Measurements from ENCODE around the gene EPS8L2. TPM values are rescaled to one million over a fixed set of nuclear protein-coding genes. Genes with fewer than 3 reads are reported as not detected.

EPS8L2 gene
- total RNA-seq, 1 donor from 2014 or later = 129 TPM

DNA sequence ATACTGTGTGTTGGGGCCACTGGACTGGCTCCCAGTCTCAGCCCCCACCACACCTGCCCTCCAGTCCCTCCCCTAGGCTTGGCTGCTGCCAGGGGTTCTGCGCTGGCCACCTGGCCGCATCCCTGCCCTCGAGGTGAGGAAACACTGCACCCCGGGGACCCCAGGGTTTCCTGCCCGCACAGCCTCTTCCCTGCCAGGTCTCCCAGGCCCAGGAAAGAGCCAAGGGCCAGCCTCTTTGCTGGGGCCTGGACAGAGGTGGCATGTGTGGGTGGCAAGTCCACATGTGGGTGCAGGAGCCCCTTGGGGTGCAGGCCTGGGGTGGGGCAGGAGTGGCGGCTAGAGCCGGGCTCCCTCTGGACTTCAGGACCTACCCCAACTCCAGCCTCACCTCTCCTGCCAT is 2.5 kb downstream of the EPS8L2 start:
- H3K36me3 ChIP-seq (ENCODE audit: insufficient read depth, low read length) = no peaks in the 10 kb centered on the region
- Mint-ChIP-seq H3K9me3 (ENCODE audit: unreplicated experiment) (peaks cover 1% of the 10 kb centered on the region), H3K4me1 (ENCODE audit: low read depth, unreplicated experiment) (peaks cover 3% of the 10 kb centered on the region), H3K27me3 (ENCODE audit: low read depth, unreplicated experiment) (no peaks in the 10 kb centered on the region), H3K36me3 (ENCODE audit: low read depth, unreplicated experiment) (no peaks in the 10 kb centered on the region), H3K27ac (ENCODE audit: unreplicated experiment) (no peak overlapping the region), H3K4me3 (ENCODE audit: unreplicated experiment) (no peak overlapping the region)
- H3K4me2 ChIP-seq (ENCODE audit: low read length) = no peak overlapping the region
- H3K4me3 ChIP-seq (ENCODE audit: insufficient read depth, low read depth, low read length) = no peak overlapping the region
- peaks cover 14% of the 10 kb centered on the region for H3K79me2 ChIP-seq (ENCODE audit: insufficient read depth, low read length)
- H3K9ac ChIP-seq (ENCODE audit: low read length) = no peak overlapping the region
- peaks cover 6% of the 10 kb centered on the region for H4K20me1 ChIP-seq (ENCODE audit: insufficient read depth, low read length)
- no peak overlapping the region for H3K27ac ChIP-seq (ENCODE audit: low read depth, low read length)
- H3K4me1 ChIP-seq (ENCODE audit: insufficient read depth, low read length) = peaks cover 24% of the 10 kb centered on the region
- no peak for FAIRE-seq
- H2AFZ ChIP-seq (ENCODE audit: low read depth, low read length) = no peak overlapping the region
- no peaks in the 10 kb centered on the region for H3K9me3 ChIP-seq (ENCODE audit: insufficient read depth, low read depth, low read length)
- no peak for TF ChIP-seq EZH2 (IDR thresholded peaks at IDR 0.05; ENCODE audit: insufficient read depth, low read length)
- TF ChIP-seq, protein P1, sequence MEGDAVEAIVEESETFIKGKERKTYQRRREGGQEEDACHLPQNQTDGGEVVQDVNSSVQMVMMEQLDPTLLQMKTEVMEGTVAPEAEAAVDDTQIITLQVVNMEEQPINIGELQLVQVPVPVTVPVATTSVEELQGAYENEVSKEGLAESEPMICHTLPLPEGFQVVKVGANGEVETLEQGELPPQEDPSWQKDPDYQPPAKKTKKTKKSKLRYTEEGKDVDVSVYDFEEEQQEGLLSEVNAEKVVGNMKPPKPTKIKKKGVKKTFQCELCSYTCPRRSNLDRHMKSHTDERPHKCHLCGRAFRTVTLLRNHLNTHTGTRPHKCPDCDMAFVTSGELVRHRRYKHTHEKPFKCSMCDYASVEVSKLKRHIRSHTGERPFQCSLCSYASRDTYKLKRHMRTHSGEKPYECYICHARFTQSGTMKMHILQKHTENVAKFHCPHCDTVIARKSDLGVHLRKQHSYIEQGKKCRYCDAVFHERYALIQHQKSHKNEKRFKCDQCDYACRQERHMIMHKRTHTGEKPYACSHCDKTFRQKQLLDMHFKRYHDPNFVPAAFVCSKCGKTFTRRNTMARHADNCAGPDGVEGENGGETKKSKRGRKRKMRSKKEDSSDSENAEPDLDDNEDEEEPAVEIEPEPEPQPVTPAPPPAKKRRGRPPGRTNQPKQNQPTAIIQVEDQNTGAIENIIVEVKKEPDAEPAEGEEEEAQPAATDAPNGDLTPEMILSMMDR (IDR thresholded peaks at IDR 0.05; ENCODE audit: insufficient read depth, low read depth, low read length) = no peak
- DNase-seq (ENCODE audit: low read depth) = no peak
- H3K27me3 ChIP-seq (ENCODE audit: insufficient read depth, low read length) = no peaks in the 10 kb centered on the region

DNA sequence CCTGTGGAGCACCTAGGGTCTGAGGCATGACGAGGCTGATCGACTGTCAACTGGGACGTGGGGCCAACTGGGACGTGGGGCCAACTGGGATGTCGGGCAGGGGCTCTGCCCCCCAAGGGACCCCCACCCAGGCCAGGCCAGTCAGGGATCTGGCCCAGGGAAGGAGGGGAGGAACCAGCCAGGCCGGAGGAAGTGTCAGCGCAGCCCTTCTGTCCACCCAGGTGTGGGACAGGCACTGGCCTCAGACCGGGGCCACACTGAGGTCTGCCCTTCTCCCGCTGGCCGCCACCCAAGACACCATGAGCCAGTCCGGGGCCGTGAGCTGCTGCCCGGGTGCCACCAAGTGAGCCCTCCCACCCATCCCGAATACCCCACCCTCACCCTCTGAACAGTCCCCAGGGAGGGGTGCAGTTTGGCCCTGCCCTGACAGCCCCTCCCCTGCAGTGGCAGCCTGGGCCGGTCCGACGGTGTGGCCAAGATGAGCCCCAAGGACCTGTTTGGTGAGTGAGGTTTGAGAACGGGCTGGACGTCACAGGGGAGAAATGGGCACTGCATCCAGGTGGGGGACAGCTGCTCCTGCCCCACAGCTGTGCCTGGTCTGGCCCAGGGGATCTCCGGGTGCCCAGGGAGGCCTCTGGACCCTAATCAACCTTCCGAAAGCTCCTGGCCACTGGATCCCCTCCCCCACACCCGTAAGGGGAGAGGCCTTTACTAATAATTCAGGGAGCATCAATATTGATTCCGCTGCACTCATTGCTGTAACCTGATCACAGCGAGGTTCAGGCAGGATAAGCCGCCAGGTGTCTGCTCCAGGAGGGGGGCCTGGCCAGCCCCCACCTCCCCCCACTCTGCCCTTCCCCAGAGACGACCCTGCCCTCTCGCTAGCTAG is 3.3 kb downstream of the EPS8L2 start:
- peaks cover 2% of the 10 kb centered on the region for H3K36me3 Mint-ChIP-seq (ENCODE audit: low read depth, unreplicated experiment)
- Histone ChIP-seq H3K79me2 (ENCODE audit: insufficient read depth, low read length) (peaks cover 14% of the 10 kb centered on the region), H2AFZ (ENCODE audit: low read depth, low read length) (no peak overlapping the region), H3K9me3 (ENCODE audit: insufficient read depth, low read depth, low read length) (no peaks in the 10 kb centered on the region), H3K9ac (ENCODE audit: low read length) (no peak overlapping the region), H3K27ac (ENCODE audit: low read depth, low read length) (no peak overlapping the region), H4K20me1 (ENCODE audit: insufficient read depth, low read length) (peaks cover 3% of the 10 kb centered on the region), H3K4me3 (ENCODE audit: insufficient read depth, low read depth, low read length) (no peak overlapping the region), H3K4me1 (ENCODE audit: insufficient read depth, low read length) (peaks cover 24% of the 10 kb centered on the region), H3K36me3 (ENCODE audit: insufficient read depth, low read length) (no peaks in the 10 kb centered on the region), H3K4me2 (ENCODE audit: low read length) (no peak overlapping the region), H3K27me3 (ENCODE audit: insufficient read depth, low read length) (no peaks in the 10 kb centered on the region)
- peaks cover 1% of the 10 kb centered on the region for H3K9me3 Mint-ChIP-seq (ENCODE audit: unreplicated experiment)
- no peak overlapping the region for H3K27ac Mint-ChIP-seq (ENCODE audit: unreplicated experiment)
- DNase-seq (ENCODE audit: low read depth) = no peak
- H3K4me3 Mint-ChIP-seq (ENCODE audit: unreplicated experiment) = no peak overlapping the region
- no peak for FAIRE-seq
- peaks cover 3% of the 10 kb centered on the region for H3K4me1 Mint-ChIP-seq (ENCODE audit: low read depth, unreplicated experiment)
- TF ChIP-seq, protein P1 (IDR thresholded peaks at IDR 0.05; ENCODE audit: insufficient read depth, low read depth, low read length) = no peak
- no peaks in the 10 kb centered on the region for H3K27me3 Mint-ChIP-seq (ENCODE audit: low read depth, unreplicated experiment)

DNA sequence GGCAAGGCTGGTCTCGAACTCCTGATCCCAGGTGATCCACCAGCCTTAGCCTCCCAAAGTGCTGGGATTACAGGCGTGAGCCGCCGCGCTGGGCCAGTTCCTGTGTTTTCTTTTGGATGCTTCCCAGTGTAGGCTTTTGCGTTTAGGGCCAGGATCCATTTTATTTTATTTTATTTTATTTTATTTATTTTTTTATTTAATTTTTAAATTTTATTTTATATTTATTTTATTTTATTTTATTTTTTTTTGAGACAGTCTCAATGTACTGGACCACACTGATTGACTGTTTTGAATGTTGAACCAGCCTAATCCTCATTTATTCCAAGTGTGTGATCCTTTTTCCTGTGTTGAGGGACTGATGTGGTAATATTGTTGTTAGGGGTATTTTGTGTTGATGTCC is 8.4 kb downstream of the EPS8L2 start:
- Mint-ChIP-seq H3K9me3 (ENCODE audit: unreplicated experiment) (peaks cover 1% of the 10 kb centered on the region), H3K27me3 (ENCODE audit: low read depth, unreplicated experiment) (peaks cover 3% of the 10 kb centered on the region), H3K4me3 (ENCODE audit: unreplicated experiment) (no peak overlapping the region), H3K4me1 (ENCODE audit: low read depth, unreplicated experiment) (no peaks in the 10 kb centered on the region), H3K27ac (ENCODE audit: unreplicated experiment) (no peak overlapping the region), H3K36me3 (ENCODE audit: low read depth, unreplicated experiment) (peaks cover 14% of the 10 kb centered on the region)
- Histone ChIP-seq H3K27me3 (ENCODE audit: insufficient read depth, low read length) (no peaks in the 10 kb centered on the region), H3K36me3 (ENCODE audit: insufficient read depth, low read length) (no peaks in the 10 kb centered on the region), H3K4me1 (ENCODE audit: insufficient read depth, low read length) (peaks cover 3% of the 10 kb centered on the region), H3K79me2 (ENCODE audit: insufficient read depth, low read length) (no peaks in the 10 kb centered on the region), H3K4me2 (ENCODE audit: low read length) (no peak overlapping the region), H2AFZ (ENCODE audit: low read depth, low read length) (no peak overlapping the region), H3K9ac (ENCODE audit: low read length) (no peak overlapping the region), H4K20me1 (ENCODE audit: insufficient read depth, low read length) (peaks cover 14% of the 10 kb centered on the region), H3K4me3 (ENCODE audit: insufficient read depth, low read depth, low read length) (no peak overlapping the region), H3K9me3 (ENCODE audit: insufficient read depth, low read depth, low read length) (no peaks in the 10 kb centered on the region), H3K27ac (ENCODE audit: low read depth, low read length) (no peak overlapping the region)
- FAIRE-seq = no peak
- TF ChIP-seq, protein P1 (IDR thresholded peaks at IDR 0.05; ENCODE audit: insufficient read depth, low read depth, low read length) = no peak
- no peak for TF ChIP-seq EZH2 (IDR thresholded peaks at IDR 0.05; ENCODE audit: insufficient read depth, low read length)
- no peak for DNase-seq (ENCODE audit: low read depth)

All from astrocyte (in vitro differentiated cells and primary cell).